Tibial artery (tissue), 4 donors: Measurements from ENCODE around the gene GAL3ST3.

Source experiments
- DNase-seq, 2 donors: peaks; one replicate each; pipeline ENCODE4 v3.0.0-alpha.2; 2019
- H3K27ac ChIP-seq, 2 donors: fragments of 200-600 bp; sonication (generic) in 1 of 2; 1 replicate in 1 of 2; 2 replicates in 1 of 2; pipeline ENCODE4 v1.5.1; 2018 to 2019; ENCODE audit warnings: mild to moderate bottlenecking in 1 of 2
- H3K27me3 ChIP-seq, 2 donors: fragments of 200-600 bp; sonication (generic) in 1 of 2; one replicate each; pipeline versions ENCODE4 v1.5.1 to v1.6.0; 2016 to 2019
- H3K36me3 ChIP-seq, 3 donors: fragments of 200-600 bp; sonication (generic) in 2 of 3; one replicate each; pipeline ENCODE4 v1.5.1; 2016 to 2019; ENCODE audit warnings: mild to moderate bottlenecking in 2 of 3
- H3K4me1 ChIP-seq, 4 donors: fragments of 200-600 bp; sonication (generic) in 2 of 4; 1 replicate in 3 of 4; 2 replicates in 1 of 4; pipeline ENCODE4 v1.5.1; 2016 to 2019
- H3K4me3 ChIP-seq, 2 donors: fragments of 200-600 bp; sonication (generic) in 1 of 2; 1 replicate in 1 of 2; 2 replicates in 1 of 2; pipeline ENCODE4 v1.5.1; 2018 to 2019; ENCODE audit warnings: mild to moderate bottlenecking in 2 of 2
- H3K9me3 ChIP-seq, 3 donors: fragments of 200-600 bp; sonication (generic) in 1 of 3; one replicate each; pipeline ENCODE4 v1.5.1; 2016 to 2019
- intact Hi-C: fragments of 100-400 bp; cut with DNase I; formaldehyde crosslinking; loops from one replicate; pipeline ENCODE4 v1.15.0; 2023; ENCODE audit warnings: low total_unique reads
- TF ChIP-seq, protein P1 (sequence below), 2 experiments: fragments of 200-600 bp in 1 of 2; fragments of 450-650 bp in 1 of 2; IDR thresholded peaks; one replicate each; pipeline ENCODE4 v1.5.1; 2017 to 2019; ENCODE audit warnings: antibody characterized with exemption in 2 of 2, mild to moderate bottlenecking in 1 of 2, moderate library complexity in 1 of 2

GAL3ST3 gene

DNA sequence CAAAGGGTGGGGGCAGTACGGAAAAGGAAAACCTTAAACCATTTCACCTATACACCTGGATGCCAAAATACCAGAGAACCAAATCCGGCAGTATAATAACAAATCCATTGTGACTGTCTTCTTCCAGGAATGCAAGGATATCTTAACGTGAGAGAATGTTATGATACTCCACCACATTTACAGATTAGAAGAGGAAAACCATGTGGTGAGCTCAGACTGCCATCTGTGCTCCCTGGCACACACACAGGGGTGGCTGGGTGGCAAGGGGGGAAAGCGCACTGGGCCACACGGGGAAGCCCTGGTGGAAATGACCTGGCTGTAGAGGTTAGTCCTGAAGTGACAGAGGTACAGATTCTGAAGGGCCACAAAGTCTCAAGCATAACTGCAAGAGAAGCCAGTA lies 56.9 kb downstream of the GAL3ST3 start:
- H3K27ac ChIP-seq = no peak overlapping the region
- no peaks in the 10 kb centered on the region for H3K9me3 ChIP-seq
- TF ChIP-seq, protein P1, sequence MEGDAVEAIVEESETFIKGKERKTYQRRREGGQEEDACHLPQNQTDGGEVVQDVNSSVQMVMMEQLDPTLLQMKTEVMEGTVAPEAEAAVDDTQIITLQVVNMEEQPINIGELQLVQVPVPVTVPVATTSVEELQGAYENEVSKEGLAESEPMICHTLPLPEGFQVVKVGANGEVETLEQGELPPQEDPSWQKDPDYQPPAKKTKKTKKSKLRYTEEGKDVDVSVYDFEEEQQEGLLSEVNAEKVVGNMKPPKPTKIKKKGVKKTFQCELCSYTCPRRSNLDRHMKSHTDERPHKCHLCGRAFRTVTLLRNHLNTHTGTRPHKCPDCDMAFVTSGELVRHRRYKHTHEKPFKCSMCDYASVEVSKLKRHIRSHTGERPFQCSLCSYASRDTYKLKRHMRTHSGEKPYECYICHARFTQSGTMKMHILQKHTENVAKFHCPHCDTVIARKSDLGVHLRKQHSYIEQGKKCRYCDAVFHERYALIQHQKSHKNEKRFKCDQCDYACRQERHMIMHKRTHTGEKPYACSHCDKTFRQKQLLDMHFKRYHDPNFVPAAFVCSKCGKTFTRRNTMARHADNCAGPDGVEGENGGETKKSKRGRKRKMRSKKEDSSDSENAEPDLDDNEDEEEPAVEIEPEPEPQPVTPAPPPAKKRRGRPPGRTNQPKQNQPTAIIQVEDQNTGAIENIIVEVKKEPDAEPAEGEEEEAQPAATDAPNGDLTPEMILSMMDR (IDR thresholded peaks at IDR 0.05) = no peak
- H3K4me1 ChIP-seq = no peaks in the 10 kb centered on the region
- intact Hi-C loops = no loop called here
- H3K27me3 ChIP-seq = no peaks in the 10 kb centered on the region
- H3K4me3 ChIP-seq = no peak overlapping the region
- H3K36me3 ChIP-seq = peaks cover 1 to 9% (median 4%) of the 10 kb centered on the region in 3 donors
- no peak for DNase-seq
